GM18498 (cell line): ENCODE results near the gene RNLS.

ENCODE experiments used
- ATAC-seq: cut with Tn5 transposase; IDR thresholded peaks from one replicate; pipeline ENCODE4 v1.9.1; 2021; ENCODE audit warnings: mild to moderate bottlenecking, moderate library complexity; ENCODE audit not compliant: unreplicated experiment

Gene RNLS

DNA sequence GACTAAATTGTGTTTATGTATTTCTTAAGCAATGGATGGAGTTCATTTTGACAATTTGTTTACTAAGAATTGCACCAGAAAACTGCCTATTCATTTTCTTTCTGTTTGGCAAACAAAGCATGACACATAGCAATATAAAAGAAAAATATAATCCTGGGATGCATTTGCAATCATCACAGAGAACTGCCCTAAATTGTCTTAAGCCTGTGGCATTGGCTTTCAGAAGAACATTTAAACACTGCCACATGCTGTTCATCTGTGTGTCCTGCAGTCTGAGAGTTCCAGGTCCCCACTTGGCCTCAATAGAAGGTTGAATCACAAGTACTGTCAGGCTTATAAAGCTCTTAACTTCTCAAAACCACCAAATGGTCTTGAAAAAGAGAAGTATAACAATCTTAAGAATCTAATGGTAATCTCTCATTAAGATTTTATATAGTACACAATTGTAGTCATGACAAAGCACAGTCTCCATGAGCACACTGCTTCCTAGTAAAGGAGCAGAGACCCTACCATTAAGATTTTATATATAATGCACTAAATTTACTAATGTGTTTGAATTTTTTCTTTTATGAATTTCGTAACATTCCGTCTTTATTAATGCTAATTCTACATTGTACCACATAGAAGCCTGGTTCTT is 29.9 kb downstream of the RNLS start:
- ATAC-seq: peak; percentile 86

DNA sequence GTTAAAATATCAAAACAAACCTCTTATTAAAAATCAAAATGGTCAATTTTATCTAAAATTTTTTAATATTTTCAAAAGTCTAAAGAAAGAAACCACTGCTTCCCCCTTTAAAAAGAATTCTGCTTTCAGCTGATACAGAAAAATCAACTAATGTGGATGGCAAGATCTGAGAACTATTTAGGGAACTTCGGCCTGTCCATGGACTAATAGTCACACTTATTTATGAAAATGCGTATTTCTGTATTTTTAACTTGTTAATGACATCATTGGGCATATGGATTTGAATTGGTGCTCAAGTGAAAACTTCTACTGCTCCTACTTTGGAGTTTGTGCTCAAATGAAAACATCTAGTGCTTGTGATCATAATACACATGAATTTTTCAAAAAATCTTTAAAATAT is 31.9 kb downstream of the RNLS start:
- ATAC-seq: no peak

DNA sequence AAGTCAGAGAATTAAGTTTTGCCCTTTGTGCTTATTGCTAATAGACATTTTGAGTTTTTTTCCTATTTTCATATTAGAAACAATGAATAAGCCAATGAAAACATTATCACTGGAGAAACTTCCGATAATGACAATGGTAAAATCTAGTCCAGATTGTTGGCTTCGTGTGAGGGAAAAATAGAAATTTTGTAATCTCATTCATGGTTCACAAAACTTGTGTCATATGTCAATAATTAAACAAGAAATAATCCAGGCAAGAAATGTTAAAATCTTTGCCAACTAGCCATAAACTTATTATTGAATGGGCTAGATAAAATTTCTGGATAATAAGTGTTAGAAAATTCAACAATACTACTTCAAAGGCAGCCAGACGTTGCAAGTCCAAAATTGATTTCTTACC is 36.6 kb downstream of the RNLS start:
- no peak for ATAC-seq

DNA sequence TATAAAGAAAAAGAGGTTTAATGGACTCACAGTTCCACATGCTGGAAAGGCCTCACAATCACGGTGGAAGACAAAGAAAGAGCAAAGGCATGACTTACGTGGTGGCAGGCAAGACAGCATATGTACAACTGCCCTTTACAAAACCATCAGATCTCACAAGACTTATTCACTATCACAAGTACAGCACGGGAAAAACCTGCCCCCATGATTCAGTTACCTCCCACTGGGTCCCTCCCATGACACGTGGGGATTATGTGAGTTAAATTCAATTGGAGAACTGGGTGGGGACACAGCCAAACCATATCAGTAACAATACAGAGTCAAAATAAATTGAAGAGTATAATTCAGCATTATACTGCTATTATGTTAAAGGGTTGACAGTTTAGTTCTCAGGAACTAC is 37.8 kb downstream of the RNLS start:
- ATAC-seq: no peak

DNA sequence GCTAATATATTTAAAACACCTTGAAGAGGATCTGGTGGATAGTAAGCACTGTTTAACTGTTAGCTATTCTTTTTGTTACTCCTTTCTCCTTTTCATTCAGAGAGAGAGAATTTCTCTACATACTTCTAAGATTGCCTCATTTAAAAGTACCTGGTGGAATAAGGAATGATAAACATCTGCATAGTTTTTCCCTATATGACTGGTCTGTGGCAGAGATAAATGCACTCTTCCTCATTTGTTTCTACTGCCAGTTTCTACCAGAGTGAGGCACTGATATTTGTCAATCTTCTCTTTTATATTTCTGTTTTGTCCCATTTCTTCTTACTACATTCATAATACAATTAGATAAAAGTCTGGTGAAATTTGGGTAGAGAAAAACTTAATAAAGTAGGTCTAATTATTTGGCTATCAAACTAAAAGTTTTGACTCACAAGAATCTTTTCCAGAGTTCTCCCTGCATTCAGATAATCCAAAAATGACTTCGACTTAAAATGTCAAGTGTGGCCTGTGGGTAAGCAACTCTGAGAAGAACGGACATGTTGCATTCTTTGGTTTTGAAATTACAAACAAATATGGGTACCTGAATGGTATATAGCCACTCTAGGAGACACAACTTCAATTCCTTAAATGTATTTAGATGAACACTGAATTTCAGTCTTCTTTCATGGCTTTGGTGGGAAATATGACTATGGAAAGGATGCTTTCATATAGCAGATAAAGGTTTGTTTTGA is 38.8 kb downstream of the RNLS start:
- no peak for ATAC-seq

DNA sequence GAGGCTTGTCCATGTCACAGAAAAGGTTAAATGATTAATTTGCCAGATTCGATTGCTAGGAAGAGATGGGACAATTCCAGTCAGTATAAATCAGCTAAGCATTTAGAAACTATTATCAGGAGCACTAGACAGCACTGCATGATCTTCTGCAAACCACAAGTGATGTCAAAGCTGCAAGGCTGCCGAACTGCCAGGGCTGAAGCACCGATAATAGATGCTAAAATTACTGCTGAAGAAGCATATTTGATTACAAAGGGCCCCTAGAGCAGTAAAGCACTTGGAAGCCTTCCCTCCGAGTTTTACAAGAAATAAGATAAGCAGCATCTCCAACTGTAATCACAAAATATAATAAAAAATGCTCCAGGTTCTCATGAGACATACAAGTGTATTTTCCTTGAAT is 40.6 kb downstream of the RNLS start:
- no peak for ATAC-seq

DNA sequence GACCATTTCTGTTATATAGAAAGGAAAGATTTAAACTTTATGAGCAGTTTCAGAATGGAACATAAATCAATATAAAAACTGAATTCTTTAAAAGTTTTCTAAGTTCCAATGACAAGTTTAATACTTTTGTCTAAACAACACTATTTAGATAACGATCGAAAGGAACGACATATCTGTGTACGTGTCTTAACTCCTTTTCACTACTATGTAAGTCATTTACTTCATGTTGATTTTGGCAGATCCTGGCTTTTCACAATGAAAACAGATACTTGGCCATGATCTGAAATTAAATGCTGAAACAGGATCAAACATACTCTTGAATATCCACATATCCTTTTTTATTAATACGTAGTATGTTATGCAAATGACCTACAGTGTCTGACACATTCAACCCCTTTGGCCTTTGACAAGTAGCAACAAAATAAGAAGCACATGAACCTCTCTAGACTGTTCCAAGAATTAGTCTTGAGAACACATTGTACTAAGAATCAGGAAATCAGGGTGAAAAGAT is 41.9 kb downstream of the RNLS start:
- no peak for ATAC-seq

DNA sequence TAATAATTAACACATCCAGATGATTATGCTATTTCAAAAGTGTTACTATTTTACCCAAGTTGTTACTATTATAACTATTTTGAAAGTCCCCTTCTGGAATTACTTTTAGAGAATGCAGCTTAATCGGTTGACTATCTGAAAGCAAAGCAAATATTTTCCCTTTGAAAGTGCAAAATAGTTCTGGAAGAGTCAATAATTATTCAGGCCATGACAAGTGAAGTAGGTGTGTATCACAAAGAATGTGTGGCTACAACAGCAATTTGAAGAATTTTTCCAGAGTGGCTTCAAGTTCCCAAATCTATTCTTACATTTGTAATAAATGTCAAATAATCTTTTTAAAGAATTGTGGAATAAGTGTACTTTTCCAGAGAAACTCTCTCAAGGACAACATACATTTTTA is 42.8 kb downstream of the RNLS start:
- no peak for ATAC-seq

DNA sequence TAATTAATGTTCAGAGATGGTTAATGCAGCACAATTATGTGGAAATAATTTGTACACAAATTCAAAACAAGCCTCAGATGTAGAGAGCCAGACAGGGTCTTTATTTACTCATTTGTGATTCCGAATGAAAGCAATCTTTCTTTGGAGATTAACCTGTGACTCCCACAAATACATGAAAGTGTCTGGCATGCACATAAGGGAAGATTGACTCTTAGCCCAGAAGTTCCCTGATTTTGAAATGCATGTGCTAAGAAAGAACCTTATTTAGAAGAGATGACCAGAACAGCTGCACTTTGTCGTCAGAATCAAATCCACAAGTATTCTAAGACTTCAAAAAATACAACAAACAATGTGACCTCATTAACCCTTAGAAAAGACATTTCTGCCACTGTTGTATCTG is 45.1 kb downstream of the RNLS start:
- ATAC-seq: no peak

DNA sequence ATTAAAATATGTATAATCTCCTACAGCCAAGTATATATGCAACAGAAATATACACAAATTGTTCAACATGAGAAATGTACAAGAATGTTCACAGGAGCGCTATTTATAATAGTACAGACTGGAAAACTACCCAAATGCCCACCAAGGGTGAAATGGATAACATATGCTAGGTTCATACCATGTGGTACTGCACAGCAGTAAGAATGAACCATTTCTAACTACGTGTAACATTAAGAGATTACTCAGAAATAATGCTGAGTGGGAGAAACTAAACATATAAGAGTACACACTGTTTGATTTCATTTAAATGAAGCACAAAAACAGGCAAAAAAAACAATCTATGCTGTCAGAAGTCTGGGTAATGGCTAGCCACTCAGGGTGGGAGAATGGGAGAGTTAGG is 45.8 kb downstream of the RNLS start:
- ATAC-seq: no peak

DNA sequence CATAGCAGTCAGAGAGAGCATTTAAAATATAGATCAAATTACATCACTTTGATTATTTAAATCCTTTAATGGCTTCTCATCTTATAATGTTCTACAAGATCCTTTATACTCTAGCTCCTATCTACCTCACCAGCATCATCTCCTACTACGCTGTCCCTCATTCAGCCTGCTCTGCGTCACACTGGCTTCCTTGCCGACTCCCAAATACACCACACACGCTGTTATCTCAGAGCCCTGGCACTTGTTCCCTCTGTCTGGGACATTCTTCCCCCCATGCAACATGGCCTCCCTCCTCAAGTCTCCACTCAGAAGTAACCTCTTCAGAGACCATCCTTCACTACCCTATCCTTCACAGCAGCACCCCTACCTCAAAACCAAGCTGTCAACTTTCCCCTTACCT is 46.7 kb downstream of the RNLS start:
- no peak for ATAC-seq

DNA sequence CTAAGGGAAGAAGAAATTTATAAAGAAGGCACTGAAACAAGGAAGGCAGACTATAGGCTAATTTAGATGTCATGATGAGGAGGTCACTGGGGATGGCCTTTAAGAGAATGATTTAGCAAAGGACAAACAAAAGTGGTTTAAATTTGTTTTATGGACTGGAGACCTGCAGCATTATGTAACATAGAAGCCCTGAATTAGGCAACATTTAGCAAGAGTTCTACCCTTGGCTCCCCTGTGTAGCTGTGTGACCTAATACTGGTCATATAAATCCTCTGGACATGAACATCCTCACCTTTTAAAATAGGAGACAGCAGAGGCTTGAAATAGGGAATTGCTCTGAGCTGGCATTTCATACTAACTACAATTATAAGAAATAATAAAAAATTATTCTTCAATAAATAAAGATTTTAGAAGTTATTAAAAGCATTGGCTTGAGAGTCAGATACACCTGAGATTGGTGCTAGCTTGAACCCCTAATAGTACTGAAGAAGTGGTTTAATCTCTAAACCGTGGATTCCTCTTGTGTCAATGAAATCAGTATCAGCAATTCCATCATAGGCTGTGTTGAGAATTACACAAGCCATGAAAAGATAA is 48.9 kb downstream of the RNLS start:
- ATAC-seq: no peak

DNA sequence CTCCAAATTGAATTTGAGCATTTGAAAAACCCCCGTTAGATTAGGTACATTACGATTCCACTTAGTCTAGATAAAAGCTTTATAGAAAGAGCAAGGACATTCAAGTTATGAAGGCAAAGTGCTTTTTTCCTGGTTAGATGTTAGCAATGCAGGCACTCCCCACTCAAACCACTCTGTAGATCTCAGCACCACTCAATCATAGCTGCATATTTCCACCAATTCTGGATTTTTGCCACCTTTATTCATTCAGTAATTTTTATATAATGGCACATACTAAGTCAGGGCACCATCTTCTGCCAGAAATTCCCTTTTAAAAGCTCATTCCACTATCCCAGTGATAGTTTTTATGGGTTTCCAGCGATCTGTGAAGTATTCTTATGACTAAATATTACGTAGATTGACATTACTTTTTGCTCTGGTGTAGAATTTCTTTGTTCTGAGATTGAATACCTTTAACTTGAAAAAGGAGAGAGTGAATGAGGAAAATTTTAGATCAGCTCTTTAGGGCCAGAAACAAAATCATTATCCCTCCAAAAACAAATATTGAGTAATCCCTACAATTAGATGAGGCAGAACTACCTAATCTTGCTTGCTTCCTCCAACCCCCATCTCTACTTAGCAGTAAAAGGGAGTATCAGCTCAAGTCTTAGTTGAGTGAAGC is 51.6 kb downstream of the RNLS start:
- ATAC-seq: no peak

DNA sequence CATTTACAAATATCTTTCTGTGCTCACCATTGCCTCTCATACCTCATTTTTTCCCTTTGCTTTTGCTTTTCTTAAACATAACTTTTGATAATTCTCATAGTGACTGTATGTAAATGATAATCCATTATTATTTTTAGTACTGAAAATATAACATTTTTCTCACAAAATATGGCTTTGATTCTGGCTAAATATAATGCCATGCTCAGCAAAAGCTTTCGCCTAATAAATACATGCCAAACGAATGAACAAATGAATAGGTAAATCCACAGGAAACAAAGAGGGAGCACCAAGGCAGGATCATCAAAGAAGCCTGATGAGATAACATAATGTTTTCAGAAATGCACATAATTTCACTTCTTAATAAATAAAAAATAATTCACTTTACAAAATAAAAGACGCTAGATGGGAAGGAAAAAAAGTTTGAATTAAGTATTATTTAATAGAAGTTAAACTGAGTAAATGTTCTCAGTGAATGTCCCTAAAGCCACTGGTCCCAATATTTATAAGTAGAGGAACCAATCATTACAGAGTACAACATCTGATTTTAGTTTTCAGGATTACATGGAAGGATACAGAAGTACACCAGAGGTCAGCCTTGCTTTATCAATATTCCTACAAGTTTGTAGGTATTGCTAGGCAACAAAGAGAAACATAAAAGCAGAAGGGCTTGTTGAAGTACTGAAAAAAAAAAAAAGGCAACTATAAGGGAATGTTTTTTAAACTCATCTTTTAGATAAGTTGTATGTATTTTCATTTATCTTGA is 52.3 kb downstream of the RNLS start:
- ATAC-seq: no peak

DNA sequence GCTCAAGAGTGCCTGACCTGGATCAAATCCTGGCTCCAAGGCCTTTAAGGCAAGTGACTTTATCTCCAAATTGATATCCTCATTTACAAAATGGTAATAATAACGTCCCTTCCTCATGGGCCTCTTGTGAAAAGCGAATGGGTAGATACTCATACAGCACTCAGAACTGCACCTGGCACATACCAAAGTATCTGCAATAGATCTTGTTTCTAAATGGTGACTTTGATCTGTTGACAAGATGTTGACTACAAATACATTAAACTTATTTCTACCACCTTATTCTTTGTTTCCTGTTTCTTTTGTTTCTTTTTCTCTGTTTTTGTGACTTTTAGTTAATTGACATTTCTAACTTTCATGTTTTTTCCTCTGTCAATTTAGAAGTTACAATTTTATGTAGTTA is 53.0 kb downstream of the RNLS start:
- no peak for ATAC-seq

DNA sequence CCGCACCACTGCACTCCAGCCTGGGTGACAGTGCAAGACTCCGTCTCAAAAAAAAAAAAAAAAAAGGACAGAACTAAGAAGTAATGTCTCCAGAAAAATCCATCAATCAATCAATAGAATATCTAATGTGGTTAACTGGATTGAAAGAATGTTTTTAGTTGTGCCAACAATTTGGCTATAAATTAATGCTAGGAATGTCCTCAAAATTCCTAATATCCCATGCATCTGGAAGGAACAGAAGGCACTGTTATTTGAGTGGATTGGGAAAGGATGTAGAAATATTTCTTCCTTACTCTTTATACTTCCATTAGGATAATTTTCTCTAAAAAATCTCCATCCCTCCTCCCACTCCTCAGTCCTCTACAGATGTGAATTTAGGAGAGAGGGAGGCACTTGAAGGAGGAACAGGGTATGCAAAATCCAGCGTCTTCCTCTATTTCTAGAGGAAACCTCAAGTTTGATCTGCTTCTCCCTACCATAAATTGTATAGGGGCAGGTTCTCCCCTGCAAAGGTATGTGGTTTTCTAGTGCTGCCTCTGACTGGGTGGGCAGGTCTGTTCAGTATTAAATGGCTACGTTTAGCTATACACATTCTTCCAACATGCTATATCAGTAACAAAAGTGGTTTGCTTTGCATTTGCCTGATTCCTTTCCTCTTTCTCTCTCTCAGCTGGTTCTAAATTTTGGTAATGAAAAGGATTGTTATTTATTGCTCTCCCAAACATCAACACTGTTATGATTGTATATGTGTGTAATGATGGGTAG is 54.1 kb downstream of the RNLS start:
- ATAC-seq: no peak

DNA sequence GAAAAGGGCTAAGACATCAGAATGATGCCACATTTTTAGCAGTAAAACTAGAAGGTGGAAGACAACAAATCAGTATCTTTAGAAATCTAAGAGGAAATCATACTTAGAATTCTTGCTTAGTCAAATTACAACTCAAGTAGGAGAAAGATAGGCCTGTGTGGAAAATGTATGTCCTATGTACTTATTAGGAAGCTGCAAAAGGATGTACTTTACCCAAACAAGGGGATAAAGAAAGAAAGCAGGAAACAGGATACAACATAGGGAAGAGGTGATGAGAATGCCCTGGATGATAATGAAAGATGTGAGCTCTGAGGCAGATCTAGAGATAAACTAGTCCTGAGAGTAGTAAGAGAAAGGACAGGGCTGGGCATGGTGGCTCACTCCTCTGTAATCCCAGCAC is 54.9 kb downstream of the RNLS start:
- no peak for ATAC-seq

DNA sequence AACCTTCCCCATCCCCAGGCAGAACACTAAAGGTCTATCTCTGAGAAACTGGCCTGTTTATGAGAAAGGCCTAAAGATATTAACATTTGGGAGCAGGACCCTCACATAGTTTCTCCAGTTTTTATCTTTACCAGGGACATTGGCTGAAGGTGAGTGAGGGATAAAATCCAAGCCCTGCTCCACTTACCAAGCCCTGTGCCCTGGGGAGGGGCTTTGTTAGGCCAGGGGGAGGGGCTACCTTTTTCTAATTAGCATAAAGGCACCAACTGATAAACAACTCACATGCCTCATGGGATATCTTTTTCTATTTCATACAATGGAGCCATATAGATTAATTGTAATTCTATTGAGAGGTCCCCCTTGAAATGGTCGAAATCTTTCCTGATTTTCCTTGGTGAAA is 55.9 kb downstream of the RNLS start:
- ATAC-seq: no peak

DNA sequence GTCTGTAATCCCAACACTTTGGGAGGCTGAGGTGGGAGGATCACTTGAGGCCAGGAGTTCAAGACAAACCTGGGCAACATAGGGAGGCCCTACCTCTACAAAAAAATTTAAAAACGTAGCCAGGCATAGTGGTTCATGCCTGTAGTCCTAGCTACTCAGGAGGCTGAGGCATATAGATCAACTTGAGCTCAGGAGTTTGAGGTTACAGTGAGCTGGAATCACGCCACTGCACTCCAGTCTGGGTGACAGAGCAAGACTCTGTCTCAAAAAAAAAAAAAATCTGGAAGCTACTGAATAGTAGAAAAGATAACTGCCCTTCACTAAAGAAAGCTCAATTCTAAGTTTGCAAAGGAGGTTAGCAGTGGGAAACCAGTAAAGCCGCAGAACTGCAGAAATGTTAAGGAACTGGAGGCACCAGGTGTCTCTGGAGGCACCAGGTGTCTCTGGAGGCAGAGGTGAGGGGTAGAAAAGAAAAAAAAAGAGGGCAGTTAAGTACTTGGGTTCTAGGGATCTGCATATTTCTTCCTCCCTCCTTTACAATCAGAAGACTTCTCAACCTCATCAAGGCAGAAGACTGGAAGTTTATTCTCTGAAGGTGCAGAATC is 56.5 kb downstream of the RNLS start:
- ATAC-seq: no peak
